HEK293T (cell line): ENCODE data around the gene TP53BP1.

ENCODE experiments used
- BHLHE40 ChIP-seq: fragments of 450-650 bp; IDR thresholded peaks from 2 replicates; pipeline ENCODE4 v1.6.1; 2016; ENCODE audit warnings: mild to moderate bottlenecking, moderate library complexity, borderline replicate concordance
- ELF4 ChIP-seq: fragments of 450-650 bp; IDR thresholded peaks from 2 replicates; pipeline ENCODE4 v1.6.1; 2017; ENCODE audit warnings: antibody characterized with exemption
- FOXA1 ChIP-seq: fragments of 450-650 bp; IDR thresholded peaks from 2 replicates; pipeline ENCODE4 v1.6.1; 2016; ENCODE audit warnings: mild to moderate bottlenecking
- FOXM1 ChIP-seq: fragments of 450-650 bp; IDR thresholded peaks from 2 replicates; pipeline ENCODE4 v1.6.1; 2017; ENCODE audit warnings: mild to moderate bottlenecking, borderline replicate concordance
- NFRKB ChIP-seq: fragments of 450-650 bp; IDR thresholded peaks from 2 replicates; pipeline ENCODE4 v1.6.1; 2016; ENCODE audit warnings: mild to moderate bottlenecking, moderate library complexity
- SP1 ChIP-seq: fragments of 450-650 bp; IDR thresholded peaks from 2 replicates; pipeline ENCODE4 v1.6.1; 2017
- SUZ12 ChIP-seq: fragments of 450-650 bp; IDR thresholded peaks from 2 replicates; pipeline ENCODE4 v1.6.1; 2016; ENCODE audit warnings: mild to moderate bottlenecking
- TF ChIP-seq, protein P1 (sequence below): fragments of 450-650 bp; IDR thresholded peaks from 2 replicates; pipeline ENCODE4 v1.6.1; 2016

DNA sequence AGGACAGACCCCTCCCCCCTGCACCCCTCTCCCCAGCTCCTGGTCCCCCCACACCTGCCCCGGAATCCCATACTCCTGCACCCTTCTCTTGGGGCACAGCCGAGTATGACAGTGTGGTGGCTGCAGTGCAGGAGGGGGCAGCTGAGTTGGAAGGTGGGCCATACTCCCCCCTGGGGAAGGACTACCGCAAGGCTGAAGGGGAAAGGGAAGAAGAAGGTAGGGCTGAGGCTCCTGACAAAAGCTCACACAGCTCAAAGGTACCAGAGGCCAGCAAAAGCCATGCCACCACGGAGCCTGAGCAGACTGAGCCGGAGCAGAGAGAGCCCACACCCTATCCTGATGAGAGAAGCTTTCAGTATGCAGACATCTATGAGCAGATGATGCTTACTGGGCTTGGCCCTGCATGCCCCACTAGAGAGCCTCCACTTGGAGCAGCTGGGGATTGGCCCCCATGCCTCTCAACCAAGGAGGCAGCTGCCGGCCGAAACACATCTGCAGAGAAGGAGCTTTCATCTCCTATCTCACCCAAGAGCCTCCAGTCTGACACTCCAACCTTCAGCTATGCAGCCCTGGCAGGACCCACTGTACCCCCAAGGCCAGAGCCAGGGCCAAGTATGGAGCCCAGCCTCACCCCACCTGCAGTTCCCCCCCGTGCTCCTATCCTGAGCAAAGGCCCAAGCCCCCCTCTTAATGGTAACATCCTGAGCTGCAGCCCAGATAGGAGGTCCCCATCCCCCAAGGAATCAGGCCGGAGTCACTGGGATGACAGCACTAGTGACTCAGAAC is 34.3 kb upstream of the TP53BP1 start:
- no peak for TF ChIP-seq FOXA1
- no peak for TF ChIP-seq FOXM1
- TF ChIP-seq BHLHE40 = no peak
- TF ChIP-seq SP1 = no peak
- TF ChIP-seq NFRKB = no peak
- TF ChIP-seq ELF4 = no peak
- TF ChIP-seq SUZ12 = no peak
- TF ChIP-seq, protein P1, sequence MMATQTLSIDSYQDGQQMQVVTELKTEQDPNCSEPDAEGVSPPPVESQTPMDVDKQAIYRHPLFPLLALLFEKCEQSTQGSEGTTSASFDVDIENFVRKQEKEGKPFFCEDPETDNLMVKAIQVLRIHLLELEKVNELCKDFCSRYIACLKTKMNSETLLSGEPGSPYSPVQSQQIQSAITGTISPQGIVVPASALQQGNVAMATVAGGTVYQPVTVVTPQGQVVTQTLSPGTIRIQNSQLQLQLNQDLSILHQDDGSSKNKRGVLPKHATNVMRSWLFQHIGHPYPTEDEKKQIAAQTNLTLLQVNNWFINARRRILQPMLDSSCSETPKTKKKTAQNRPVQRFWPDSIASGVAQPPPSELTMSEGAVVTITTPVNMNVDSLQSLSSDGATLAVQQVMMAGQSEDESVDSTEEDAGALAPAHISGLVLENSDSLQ = no peak
